ENCODE results near the gene DYSF. TPM values are rescaled to one million over a fixed set of nuclear protein-coding genes. Genes with fewer than 3 reads are reported as not detected.

DYSF gene
- total and polyA plus RNA-seq, 2 donors from 2014 or later = 11.3 to 19.8 TPM

GRCh38 chr2:71666094-71666474, 212.7 kb downstream of the DYSF start:
- no peaks in the 10 kb centered on the region for H3K27me3 ChIP-seq (ENCODE audit: control insufficient read depth, insufficient read depth, low read length)
- TF ChIP-seq CTCF (IDR thresholded peaks at IDR 0.05; ENCODE audit: borderline replicate concordance, extremely low read depth, insufficient read depth) = no peak
- no peaks in the 10 kb centered on the region for H3K4me1 ChIP-seq (ENCODE audit: control insufficient read depth in 2 of 3, insufficient read depth in 2 of 3, low read depth in 1 of 3, low read length in 3 of 3)
- H3K36me3 ChIP-seq (ENCODE audit: control insufficient read depth in 2 of 3, insufficient read depth in 3 of 3, low read length in 3 of 3) = no peaks in the 10 kb centered on the region
- FAIRE-seq (no peak), DNase-seq (peak in 3 of 5 donors; percentile 2 to 29 (median 28))
- no peak overlapping the region for H3K4me3 ChIP-seq (ENCODE audit: low read length in 3 of 3)
- intact Hi-C loops (cut with DNase I) = no loop called here
- no peak overlapping the region for H3K9ac ChIP-seq (ENCODE audit: low read length in 3 of 3)
- H3K9me3 ChIP-seq (ENCODE audit: control insufficient read depth in 2 of 3, insufficient read depth in 1 of 3, low read length in 3 of 3) = peaks cover 0 to 2% (median 0%) of the 10 kb centered on the region in 3 donors
- H3K27ac ChIP-seq (ENCODE audit: low read depth in 2 of 2, low read length in 2 of 2) = no peak overlapping the region

- Histone ChIP-seq H3K27ac (ENCODE audit: low read depth in 2 of 2, low read length in 2 of 2) (no peak overlapping the region), H3K36me3 (ENCODE audit: control insufficient read depth in 2 of 3, insufficient read depth in 3 of 3, low read length in 3 of 3) (no peaks in the 10 kb centered on the region), H3K4me1 (ENCODE audit: control insufficient read depth in 2 of 3, insufficient read depth in 2 of 3, low read depth in 1 of 3, low read length in 3 of 3) (no peaks in the 10 kb centered on the region), H3K9ac (ENCODE audit: low read length in 3 of 3) (no peak overlapping the region), H3K9me3 (ENCODE audit: control insufficient read depth in 2 of 3, insufficient read depth in 1 of 3, low read length in 3 of 3) (peaks cover 0 to 2% (median 0%) of the 10 kb centered on the region in 3 donors), H3K4me3 (ENCODE audit: low read length in 3 of 3) (no peak overlapping the region), H3K27me3 (ENCODE audit: control insufficient read depth, insufficient read depth, low read length) (no peaks in the 10 kb centered on the region)
- no peak for FAIRE-seq
- peak in 3 of 5 donors; percentile 2 to 36 (median 27) for DNase-seq
- intact Hi-C loops (cut with DNase I) = no loop called here
- no peak for TF ChIP-seq CTCF (IDR thresholded peaks at IDR 0.05; ENCODE audit: borderline replicate concordance, extremely low read depth, insufficient read depth)
Measured at GRCh38 chr2:71667256-71668182, 214.2 kb downstream of the DYSF start.

- no peaks in the 10 kb centered on the region for H3K36me3 ChIP-seq (ENCODE audit: control insufficient read depth in 2 of 3, insufficient read depth in 3 of 3, low read length in 3 of 3)
- FAIRE-seq (no peak), DNase-seq (peak in 3 of 5 donors; percentile 5 to 47 (median 17))
- no peak overlapping the region for H3K9ac ChIP-seq (ENCODE audit: low read length in 3 of 3)
- no peaks in the 10 kb centered on the region for H3K4me1 ChIP-seq (ENCODE audit: control insufficient read depth in 2 of 3, insufficient read depth in 2 of 3, low read depth in 1 of 3, low read length in 3 of 3)
- no peaks in the 10 kb centered on the region for H3K9me3 ChIP-seq (ENCODE audit: control insufficient read depth in 2 of 3, insufficient read depth in 1 of 3, low read length in 3 of 3)
- no peak for TF ChIP-seq CTCF (IDR thresholded peaks at IDR 0.05; ENCODE audit: borderline replicate concordance, extremely low read depth, insufficient read depth)
- H3K27ac ChIP-seq (ENCODE audit: low read depth in 2 of 2, low read length in 2 of 2) = no peak overlapping the region
- H3K27me3 ChIP-seq (ENCODE audit: control insufficient read depth, insufficient read depth, low read length) = no peaks in the 10 kb centered on the region
- no peak overlapping the region for H3K4me3 ChIP-seq (ENCODE audit: low read length in 3 of 3)
- intact Hi-C loops (cut with DNase I) = no loop called here
Measured at GRCh38 chr2:71668326-71669057, 215.1 kb downstream of the DYSF start.

Data from kidney (tissue), 14 donors.